Activated CD8-positive, alpha-beta T cell treated with anti-CD3 and anti-CD28 coated beads for 36 hours (primary cell): Measurements from ENCODE around the gene TPRG1L. TPM values are rescaled to one million over a fixed set of nuclear protein-coding genes. Genes with fewer than 3 reads are reported as not detected.
"Not testable (repeated sequence)": the region's sequence is repeated elsewhere in the genome, so short reads cannot be mapped to it uniquely, and the experiment has no call there.

Experiments
- ATAC-seq: fragments of 200-7000 bp; cut with Tn5 transposase; one replicate; pipeline ENCODE4 v1.10.0; 2021; ENCODE audit warnings: mild to moderate bottlenecking, moderate library complexity
- CTCF ChIA-PET: fragments of 350-600 bp; sonication (Branson Sonifier 250); formaldehyde crosslinking; loops from one replicate; lab custom pipeline; 2021; ENCODE audit warnings: antibody characterized with exemption; lab: Charles Lee
- POLR2A ChIA-PET: fragments of 350-600 bp; sonication (Branson Sonifier 250); formaldehyde crosslinking; loops from one replicate; lab custom pipeline; 2021; ENCODE audit warnings: antibody characterized with exemption; lab: Charles Lee
- DNase-seq: peaks from one replicate; pipeline ENCODE4 v3.0.0-alpha.2; 2020
- H3K27ac Mint-ChIP-seq: one replicate; pipeline ENCODE4 v1.8.0; 2021; ENCODE audit warnings: mild to moderate bottlenecking, mixed read lengths
- H3K27me3 Mint-ChIP-seq: one replicate; pipeline ENCODE4 v1.8.0; 2021; ENCODE audit warnings: mixed read lengths
- H3K36me3 Mint-ChIP-seq: one replicate; pipeline ENCODE4 v1.8.0; 2021; ENCODE audit warnings: low read depth, mixed read lengths
- H3K4me1 Mint-ChIP-seq: one replicate; pipeline ENCODE4 v1.8.0; 2021; ENCODE audit warnings: low read depth, mixed read lengths
- H3K4me3 Mint-ChIP-seq: one replicate; pipeline ENCODE4 v1.8.0; 2021; ENCODE audit warnings: mild to moderate bottlenecking, moderate library complexity, mixed read lengths
- H3K9me3 Mint-ChIP-seq: one replicate; pipeline ENCODE4 v1.8.0; 2021; ENCODE audit warnings: mixed read lengths
- CTCF ChIP-seq: fragments of 200-600 bp; IDR thresholded peaks from one replicate; pipeline ENCODE4 v1.8.0; 2022; ENCODE audit warnings: antibody characterized with exemption, mild to moderate bottlenecking
- intact Hi-C: fragments of 100-400 bp; cut with micrococcal nuclease; formaldehyde crosslinking; loops from one replicate; pipeline ENCODE4 v1.10.0; 2022
- total RNA-seq, 2 experiments: library from RNA; stranded (reverse); gene quantifications; one replicate each; pipeline ENCODE4 v1.2.3, GENCODE V29; 2021

TPRG1L gene
- total RNA-seq = 1 to 10 TPM; 6.1 to 6.2 TPM

- Mint-ChIP-seq H3K4me1 (peaks cover 21% of the 10 kb centered on the region), H3K4me3 (peak within 1 kb of the TSS; percentile 85), H3K36me3 (no peaks in the 10 kb centered on the region), H3K27ac (peak within 1 kb of the TSS; percentile 73), H3K27me3 (no peaks in the 10 kb centered on the region), H3K9me3 (no peaks in the 10 kb centered on the region)
- DNase-seq (peak; percentile 98), ATAC-seq (peak; percentile 99)
- POLR2A ChIA-PET = no interaction called here
- intact Hi-C loops = no loop called here
- no peak for TF ChIP-seq CTCF
- CTCF ChIA-PET = interaction anchor here (1.1 kb wide), 1 partner anchor 134 kb away, joined by 3 read pairs; no protein-coding TSS in a partner anchor
Measured at GRCh38 chr1:3624200-3625136, at the start of gene TPRG1L. TSS of gene TPRG1L (plus strand) at chr1:3625015. CDS start at chr1:3625073, 58 bp downstream.

- H3K4me3 Mint-ChIP-seq, DNase-seq, H3K27me3 Mint-ChIP-seq, CTCF ChIA-PET, H3K4me1 Mint-ChIP-seq, H3K27ac Mint-ChIP-seq, ATAC-seq, H3K36me3 Mint-ChIP-seq, intact Hi-C loops, H3K9me3 Mint-ChIP-seq, POLR2A ChIA-PET: not testable (repeated sequence)
Measured at GRCh38 chr1:3575515-3575914, 49.3 kb upstream of the TPRG1L start.

GRCh38 chr1:3575993-3576392 is 48.8 kb upstream of the TPRG1L start:
- no peak for TF ChIP-seq CTCF
- ChIA-PET POLR2A (no interaction called here), CTCF (no interaction called here)
- Mint-ChIP-seq H3K4me1 (no peaks in the 10 kb centered on the region), H3K36me3 (no peaks in the 10 kb centered on the region), H3K4me3 (no peak overlapping the region), H3K9me3 (no peaks in the 10 kb centered on the region), H3K27ac (no peak overlapping the region), H3K27me3 (no peaks in the 10 kb centered on the region)
- DNase-seq (no peak), ATAC-seq (no peak)
- intact Hi-C loops = no loop called here

- DNase-seq (no peak), ATAC-seq (no peak)
- Mint-ChIP-seq H3K27me3 (no peaks in the 10 kb centered on the region), H3K27ac (no peak overlapping the region), H3K4me3 (no peak overlapping the region), H3K4me1 (no peaks in the 10 kb centered on the region), H3K9me3 (no peaks in the 10 kb centered on the region), H3K36me3 (no peaks in the 10 kb centered on the region)
- ChIA-PET POLR2A (no interaction called here), CTCF (interaction anchor here (1.2 kb wide), 1 partner anchor 43 kb away, joined by 3 read pairs; no protein-coding TSS in a partner anchor)
- intact Hi-C loops = no loop called here
- no peak for TF ChIP-seq CTCF
Measured at GRCh38 chr1:3577300-3577699, 47.5 kb upstream of the TPRG1L start.

GRCh38 chr1:3577711-3578432 is 46.9 kb upstream of the TPRG1L start:
- no peaks in the 10 kb centered on the region for H3K9me3 Mint-ChIP-seq
- H3K36me3 Mint-ChIP-seq = no peaks in the 10 kb centered on the region
- ATAC-seq (no peak), DNase-seq (no peak)
- intact Hi-C loops = no loop called here
- ChIA-PET POLR2A (no interaction called here), CTCF (interaction anchor here (1.2 kb wide), 1 partner anchor 42 kb away, joined by 3 read pairs; no protein-coding TSS in a partner anchor)
- H3K4me3 Mint-ChIP-seq = no peak overlapping the region
- H3K27me3 Mint-ChIP-seq = no peaks in the 10 kb centered on the region
- H3K27ac Mint-ChIP-seq = no peak overlapping the region
- no peak for TF ChIP-seq CTCF
- H3K4me1 Mint-ChIP-seq = no peaks in the 10 kb centered on the region
